Testis (tissue), 2 donors: Measurements from ENCODE around the gene MARK1.

Experiments
- CTCF ChIP-seq, 3 experiments: fragments of 450-650 bp in 2 of 3; fragments of 200-600 bp in 1 of 3; sonication (generic) in 1 of 3; IDR thresholded peaks; one replicate each; pipeline ENCODE4 v1.5.1; 2016 to 2019; ENCODE audit warnings: antibody characterized with exemption in 3 of 3, mild to moderate bottlenecking in 2 of 3, moderate library complexity in 1 of 3
- POLR2A ChIP-seq: fragments of 450-650 bp; IDR thresholded peaks from one replicate; pipeline ENCODE4 v1.6.1; 2017; ENCODE audit warnings: antibody characterized with exemption, mild to moderate bottlenecking, moderate library complexity

GRCh38 chr1:220572416-220572815, 44.5 kb downstream of the MARK1 start:
- TF ChIP-seq CTCF (IDR thresholded peaks at IDR 0.05) (no peak), POLR2A (no peak)
